ENCODE measurements around the gene TMED4.
"Not testable (repeated sequence)": the region's sequence is repeated elsewhere in the genome, so short reads cannot be mapped to it uniquely, and the experiment has no call there.

TMED4 gene

DNA sequence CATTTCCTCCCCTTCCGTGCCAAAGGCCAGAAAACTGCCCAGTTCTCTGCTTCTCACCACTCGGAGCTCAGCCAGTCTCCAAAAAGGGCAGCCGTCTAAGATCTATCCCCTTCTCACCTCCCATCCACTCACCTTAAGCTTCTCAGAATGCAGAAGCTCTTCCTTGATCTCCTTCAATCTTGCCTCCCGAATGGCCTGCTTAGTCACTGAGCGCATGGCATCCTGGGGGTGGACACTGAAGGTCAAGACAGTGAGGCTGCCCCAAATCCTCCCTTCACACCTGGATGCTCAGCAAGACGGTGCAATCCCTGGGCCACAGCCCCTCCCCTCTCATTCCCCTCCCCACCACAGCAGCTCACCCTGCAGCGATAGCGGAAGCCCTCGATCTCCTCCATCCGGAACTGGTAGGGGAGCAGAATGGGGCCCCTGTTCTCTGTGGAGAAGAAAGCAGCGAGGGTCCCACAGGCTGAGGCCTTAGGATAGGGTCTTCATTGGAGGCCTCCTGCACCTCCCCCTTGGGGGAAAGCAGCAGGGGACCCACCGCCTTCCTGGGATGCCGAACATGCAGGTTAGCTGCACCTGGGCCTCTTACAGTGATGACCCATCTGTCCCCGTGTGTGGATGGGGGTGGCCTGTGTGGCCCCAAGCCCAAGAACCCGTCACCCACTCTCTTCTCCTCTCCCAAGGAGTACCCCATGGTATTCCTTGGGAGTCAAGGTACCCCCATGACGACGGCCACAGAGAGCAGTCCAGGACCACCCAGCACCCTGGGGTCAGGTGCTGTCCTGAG is 13.1 kb downstream of the TMED4 start:
- peaks cover 94% of the 10 kb centered on the region for H3K36me3 ChIP-seq (replicated peaks)
- H3K4me1 ChIP-seq: peaks cover 6% of the 10 kb centered on the region; the same call in 1 of the 2 replicates
- H3K27me3 ChIP-seq (ENCODE audit: low read depth): no peaks in the 10 kb centered on the region
- H3K4me3 ChIP-seq: no peak overlapping the region
- no peaks in the 10 kb centered on the region for H3K9me3 ChIP-seq
- DNase-seq (ENCODE audit: low spot score in 2 of 2): no peak
- in situ Hi-C loops (cut with MboI; ENCODE audit: low sequenced_read_pairs): no loop called here

- Histone ChIP-seq H3K27me3 (ENCODE audit: low read depth) (no peaks in the 10 kb centered on the region), H3K4me1 (peaks cover 4% of the 10 kb centered on the region; the same call in 1 of the 2 replicates), H3K4me3 (no peak overlapping the region), H3K36me3 (replicated peaks) (peaks cover 89% of the 10 kb centered on the region), H3K9me3 (no peaks in the 10 kb centered on the region)
- no peak for DNase-seq (ENCODE audit: low spot score in 2 of 2)
- in situ Hi-C loops (cut with MboI; ENCODE audit: low sequenced_read_pairs): no loop called here
Measured at GRCh38 chr7:44567884-44568283, 14.1 kb downstream of the TMED4 start.

DNA sequence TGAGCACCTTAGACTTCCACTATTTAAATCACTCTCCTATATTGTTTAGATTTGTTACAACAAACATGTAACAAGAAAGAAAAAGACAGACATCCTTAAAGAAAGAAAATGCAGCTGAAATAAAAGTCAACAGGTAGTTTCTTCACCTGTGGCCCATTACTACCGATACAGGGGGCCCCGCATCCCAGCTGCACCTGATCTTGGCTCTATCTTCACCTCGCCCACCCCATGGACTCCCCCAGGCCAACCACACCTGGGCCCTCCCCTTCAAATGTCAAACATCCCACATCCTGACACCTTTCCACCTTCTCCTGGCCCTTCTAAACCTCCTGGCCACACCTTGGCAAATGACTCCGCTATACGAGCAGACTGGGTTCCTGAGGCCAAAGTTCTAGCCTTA is 15.4 kb downstream of the TMED4 start:
- in situ Hi-C loops (cut with MboI; ENCODE audit: low sequenced_read_pairs): no loop called here
- no peaks in the 10 kb centered on the region for H3K27me3 ChIP-seq (ENCODE audit: low read depth)
- H3K4me1 ChIP-seq: no peaks in the 10 kb centered on the region
- no peak overlapping the region for H3K4me3 ChIP-seq
- no peak for DNase-seq (ENCODE audit: low spot score in 2 of 2)
- H3K9me3 ChIP-seq: no peaks in the 10 kb centered on the region
- H3K36me3 ChIP-seq (replicated peaks): peaks cover 77% of the 10 kb centered on the region

GRCh38 chr7:44565795-44566559 is 16.1 kb downstream of the TMED4 start:
- in situ Hi-C loops (cut with MboI; ENCODE audit: low sequenced_read_pairs): no loop called here
- H3K9me3 ChIP-seq: no peaks in the 10 kb centered on the region
- H3K36me3 ChIP-seq (replicated peaks): peaks cover 70% of the 10 kb centered on the region

DNA sequence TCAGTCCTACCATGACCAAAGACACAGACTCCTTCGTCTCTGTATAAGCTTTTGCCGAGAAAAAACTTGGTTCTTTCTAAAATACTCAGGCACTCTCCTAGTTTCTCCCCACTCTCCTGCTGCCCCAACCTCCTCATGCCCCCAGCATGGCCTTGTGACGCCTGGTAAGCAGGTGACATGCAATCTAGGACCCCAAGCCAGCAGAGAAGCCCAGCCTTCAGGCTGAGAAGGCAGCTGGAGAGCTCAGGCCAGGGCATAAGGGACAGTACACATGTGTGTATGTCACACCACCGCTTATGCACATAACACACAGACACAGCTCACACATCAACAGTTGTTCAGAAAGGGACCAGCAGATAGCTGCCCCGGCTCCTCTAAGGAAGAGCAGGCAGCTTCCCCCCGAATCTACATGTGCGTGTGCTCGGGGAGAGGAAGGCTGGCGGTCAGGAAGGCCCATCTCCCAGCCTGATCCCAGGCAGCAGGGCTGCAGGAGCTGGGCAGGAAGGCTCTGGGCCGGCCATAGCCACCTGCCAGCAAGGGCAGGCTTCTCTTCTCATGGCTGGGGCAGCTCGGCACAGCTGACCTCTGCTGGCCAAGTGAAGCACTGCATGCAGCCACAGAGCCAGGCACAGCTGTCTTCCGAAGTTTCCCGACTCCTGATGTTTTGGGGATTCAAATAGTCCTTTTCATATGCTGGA is 16.8 kb downstream of the TMED4 start:
- peak; percentile 44 to 78 for DNase-seq (ENCODE audit: low spot score in 2 of 2)
- peaks cover 62% of the 10 kb centered on the region for H3K36me3 ChIP-seq (replicated peaks)
- H3K4me1 ChIP-seq: no peaks in the 10 kb centered on the region
- H3K9me3 ChIP-seq: no peaks in the 10 kb centered on the region
- in situ Hi-C loops (cut with MboI; ENCODE audit: low sequenced_read_pairs): no loop called here
- no peaks in the 10 kb centered on the region for H3K27me3 ChIP-seq (ENCODE audit: low read depth)
- no peak overlapping the region for H3K4me3 ChIP-seq

More at GRCh38 chr7:44565795-44566559, 16.1 kb downstream of the TMED4 start:
- no peak overlapping the region for H3K4me3 ChIP-seq
- DNase-seq (ENCODE audit: low spot score in 2 of 2): no peak
- no peaks in the 10 kb centered on the region for H3K27me3 ChIP-seq (ENCODE audit: low read depth)
- H3K4me1 ChIP-seq: no peaks in the 10 kb centered on the region

DNA sequence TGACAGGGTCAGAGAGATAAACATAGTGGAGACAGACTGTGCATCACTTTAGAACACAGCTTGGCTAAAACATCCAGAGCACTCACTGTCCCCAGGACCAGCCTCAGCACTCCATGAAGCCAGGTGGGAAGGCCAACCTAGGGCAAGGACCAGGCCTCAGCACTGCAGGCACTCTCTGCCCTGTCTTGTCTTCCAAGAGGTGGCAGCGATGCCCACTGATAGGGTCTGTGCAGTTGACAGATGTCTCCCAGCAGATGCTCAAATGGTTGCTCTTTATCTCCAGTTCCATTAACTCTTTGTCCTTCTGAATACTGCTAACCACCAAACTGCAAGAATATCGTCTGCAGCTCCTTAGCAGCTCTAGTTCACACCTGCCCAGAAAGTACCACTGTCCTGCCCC is 17.4 kb downstream of the TMED4 start:
- no peaks in the 10 kb centered on the region for H3K27me3 ChIP-seq (ENCODE audit: low read depth)
- H3K9me3 ChIP-seq: no peaks in the 10 kb centered on the region
- peaks cover 56% of the 10 kb centered on the region for H3K36me3 ChIP-seq (replicated peaks)
- in situ Hi-C loops (cut with MboI; ENCODE audit: low sequenced_read_pairs): no loop called here
- H3K4me3 ChIP-seq: no peak overlapping the region
- H3K4me1 ChIP-seq: no peaks in the 10 kb centered on the region
- no peak for DNase-seq (ENCODE audit: low spot score in 2 of 2)

DNA sequence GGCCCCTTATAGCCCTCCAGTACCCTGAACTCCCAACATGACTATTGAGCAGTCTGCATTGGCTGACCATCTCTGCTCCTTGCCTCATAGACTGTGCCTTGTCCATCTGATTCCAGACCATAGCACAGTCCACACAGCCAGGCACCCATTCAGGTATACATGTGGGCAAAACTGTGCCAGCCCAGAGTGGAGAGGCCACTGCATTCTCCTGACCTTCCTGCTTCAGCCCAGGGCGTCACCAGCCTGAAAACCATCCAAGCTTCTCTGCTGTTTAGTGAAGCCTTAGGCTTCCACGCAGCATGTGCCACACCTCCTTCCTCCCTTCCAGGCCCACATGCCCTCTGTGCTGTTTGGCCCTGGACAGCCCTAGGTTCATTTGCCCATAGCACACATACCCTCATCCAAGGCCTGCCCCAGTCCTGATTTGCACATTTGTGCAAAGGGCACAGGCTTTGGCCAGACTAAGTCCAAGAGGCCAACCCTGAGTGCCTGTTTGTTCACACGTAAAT is 18.8 kb downstream of the TMED4 start:
- no peak overlapping the region for H3K4me3 ChIP-seq
- no peaks in the 10 kb centered on the region for H3K4me1 ChIP-seq
- H3K36me3 ChIP-seq (replicated peaks): peaks cover 42% of the 10 kb centered on the region
- no peaks in the 10 kb centered on the region for H3K9me3 ChIP-seq
- H3K27me3 ChIP-seq (ENCODE audit: low read depth): no peaks in the 10 kb centered on the region
- in situ Hi-C loops (cut with MboI; ENCODE audit: low sequenced_read_pairs): no loop called here
- no peak for DNase-seq (ENCODE audit: low spot score in 2 of 2)

DNA sequence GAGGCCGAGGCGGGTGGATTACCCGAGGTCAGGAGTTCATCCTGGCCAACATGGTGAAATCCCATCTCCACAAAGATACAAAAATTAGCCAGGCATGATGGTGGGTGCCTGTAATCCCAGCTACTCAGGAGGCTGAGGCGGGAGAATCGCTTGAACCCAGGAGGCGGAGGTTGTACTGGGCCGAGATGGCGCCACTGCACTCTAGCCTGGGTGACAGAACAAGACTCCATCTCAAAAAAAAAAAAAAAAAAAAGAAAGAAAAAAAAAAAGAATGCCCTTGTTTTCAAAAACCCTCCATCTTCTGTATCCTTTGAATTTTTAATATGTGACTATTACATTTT is 19.4 kb downstream of the TMED4 start:
- H3K27me3 ChIP-seq (ENCODE audit: low read depth); H3K9me3 ChIP-seq; in situ Hi-C loops (cut with MboI; ENCODE audit: low sequenced_read_pairs); DNase-seq (ENCODE audit: low spot score in 2 of 2); H3K4me1 ChIP-seq; H3K4me3 ChIP-seq: not testable (repeated sequence)
- peaks cover 36% of the 10 kb centered on the region for H3K36me3 ChIP-seq (replicated peaks)

- 0 out of 2 replicates have a peak, but pooled peaks cover 3% of the 10 kb centered on the region for H3K27me3 ChIP-seq (ENCODE audit: low read depth)
- no peaks in the 10 kb centered on the region for H3K4me1 ChIP-seq
- H3K4me3 ChIP-seq: no peak overlapping the region
- in situ Hi-C loops (cut with MboI; ENCODE audit: low sequenced_read_pairs): no loop called here
- peaks cover 31% of the 10 kb centered on the region for H3K36me3 ChIP-seq (replicated peaks)
- DNase-seq (ENCODE audit: low spot score in 2 of 2): peak in 1 of 2 experiments; percentile 27
- no peaks in the 10 kb centered on the region for H3K9me3 ChIP-seq
Measured at GRCh38 chr7:44561962-44562621, 19.9 kb downstream of the TMED4 start.

GRCh38 chr7:44561481-44561880 is 20.6 kb downstream of the TMED4 start:
- Histone ChIP-seq H3K4me3 (no peak overlapping the region), H3K4me1 (no peaks in the 10 kb centered on the region), H3K9me3 (no peaks in the 10 kb centered on the region), H3K36me3 (replicated peaks) (peaks cover 25% of the 10 kb centered on the region), H3K27me3 (ENCODE audit: low read depth) (0 out of 2 replicates have a peak, but pooled peaks cover 3% of the 10 kb centered on the region)
- in situ Hi-C loops (cut with MboI; ENCODE audit: low sequenced_read_pairs): no loop called here
- no peak for DNase-seq (ENCODE audit: low spot score in 2 of 2)

DNA sequence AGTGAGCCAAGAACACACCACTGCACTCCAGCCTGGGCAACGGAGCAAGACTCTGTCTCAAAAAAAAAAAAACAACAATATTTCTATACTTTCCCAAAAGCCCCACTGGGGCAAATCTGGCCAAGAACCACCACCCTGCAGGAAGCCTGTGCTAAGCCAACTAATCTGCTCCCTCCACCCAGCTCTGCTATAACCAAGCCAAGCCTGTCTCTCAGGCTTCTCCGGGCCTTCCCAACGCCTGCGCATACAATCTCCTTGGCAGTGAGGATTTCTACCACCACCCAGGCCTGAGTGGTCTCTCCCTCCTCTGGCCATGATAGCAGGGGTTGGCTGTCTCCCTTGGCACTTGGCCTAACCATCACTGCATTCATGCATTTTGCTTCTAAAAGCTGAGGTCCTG is 22.5 kb downstream of the TMED4 start:
- H3K4me3 ChIP-seq: no peak overlapping the region
- no peak for DNase-seq (ENCODE audit: low spot score in 2 of 2)
- H3K9me3 ChIP-seq: no peaks in the 10 kb centered on the region
- no peaks in the 10 kb centered on the region for H3K4me1 ChIP-seq
- in situ Hi-C loops (cut with MboI; ENCODE audit: low sequenced_read_pairs): no loop called here
- 0 out of 2 replicates have a peak, but pooled peaks cover 3% of the 10 kb centered on the region for H3K27me3 ChIP-seq (ENCODE audit: low read depth)
- H3K36me3 ChIP-seq (replicated peaks): peaks cover 7% of the 10 kb centered on the region

GRCh38 chr7:44557485-44557884 is 24.5 kb downstream of the TMED4 start:
- no peaks in the 10 kb centered on the region for H3K9me3 ChIP-seq
- in situ Hi-C loops (cut with MboI; ENCODE audit: low sequenced_read_pairs): no loop called here
- no peak for DNase-seq (ENCODE audit: low spot score in 2 of 2)
- H3K4me1 ChIP-seq: no peaks in the 10 kb centered on the region
- 0 out of 2 replicates have a peak, but pooled peaks cover 3% of the 10 kb centered on the region for H3K27me3 ChIP-seq (ENCODE audit: low read depth)
- H3K4me3 ChIP-seq: no peak overlapping the region
- no peaks in the 10 kb centered on the region for H3K36me3 ChIP-seq (replicated peaks)

GRCh38 chr7:44555350-44555749 is 26.7 kb downstream of the TMED4 start:
- Histone ChIP-seq H3K4me1 (no peaks in the 10 kb centered on the region), H3K9me3 (no peaks in the 10 kb centered on the region), H3K36me3 (replicated peaks) (no peaks in the 10 kb centered on the region), H3K27me3 (ENCODE audit: low read depth) (0 out of 2 replicates have a peak, but pooled peaks cover 3% of the 10 kb centered on the region), H3K4me3 (no peak overlapping the region)
- no peak for DNase-seq (ENCODE audit: low spot score in 2 of 2)
- in situ Hi-C loops (cut with MboI; ENCODE audit: low sequenced_read_pairs): no loop called here
